ENCODE results near the gene DDX17. TPM values are rescaled to one million over a fixed set of nuclear protein-coding genes. Genes with fewer than 3 reads are reported as not detected.

The DDX17 gene
- total and polyA plus RNA-seq, 2 experiments from 2014 or later, result 60.4 to 682 TPM

- TF ChIP-seq CTCF (IDR thresholded peaks at IDR 0.05; ENCODE audit: low read depth, low read length), result no peak
- Histone ChIP-seq H3K9me3 (ENCODE audit: low read depth) (no peaks in the 10 kb centered on the region), H3K4me3 (no peak overlapping the region), H3K4me1 (ENCODE audit: low read depth) (no peaks in the 10 kb centered on the region), H3K27ac (no peak overlapping the region), H3K27me3 (no peaks in the 10 kb centered on the region), H3K36me3 (no peaks in the 10 kb centered on the region)
- no peak for DNase-seq (ENCODE audit: low read depth in 1 of 2, low spot score in 1 of 2)
Measured at GRCh38 chr22:38524429-38524828, 18.3 kb upstream of the DDX17 start.

GRCh38 chr22:38523479-38523878 is 17.4 kb upstream of the DDX17 start:
- Histone ChIP-seq H3K4me3 (no peak overlapping the region), H3K27me3 (no peaks in the 10 kb centered on the region), H3K36me3 (no peaks in the 10 kb centered on the region), H3K9me3 (ENCODE audit: low read depth) (no peaks in the 10 kb centered on the region), H3K4me1 (ENCODE audit: low read depth) (no peaks in the 10 kb centered on the region), H3K27ac (no peak overlapping the region)
- TF ChIP-seq CTCF (IDR thresholded peaks at IDR 0.05; ENCODE audit: low read depth, low read length), result no peak
- DNase-seq (ENCODE audit: low read depth in 1 of 2, low spot score in 1 of 2), result no peak

GRCh38 chr22:38523029-38523428 is 16.9 kb upstream of the DDX17 start:
- Histone ChIP-seq H3K9me3 (ENCODE audit: low read depth) (no peaks in the 10 kb centered on the region), H3K36me3 (no peaks in the 10 kb centered on the region), H3K4me3 (no peak overlapping the region), H3K27ac (no peak overlapping the region), H3K27me3 (no peaks in the 10 kb centered on the region), H3K4me1 (ENCODE audit: low read depth) (no peaks in the 10 kb centered on the region)
- TF ChIP-seq CTCF (IDR thresholded peaks at IDR 0.05; ENCODE audit: low read depth, low read length), result no peak
- no peak for DNase-seq (ENCODE audit: low read depth in 1 of 2, low spot score in 1 of 2)

- Histone ChIP-seq H3K4me1 (ENCODE audit: low read depth) (no peaks in the 10 kb centered on the region), H3K36me3 (no peaks in the 10 kb centered on the region), H3K27me3 (no peaks in the 10 kb centered on the region), H3K27ac (no peak overlapping the region), H3K9me3 (ENCODE audit: low read depth) (no peaks in the 10 kb centered on the region), H3K4me3 (no peak overlapping the region)
- no peak for TF ChIP-seq CTCF (IDR thresholded peaks at IDR 0.05; ENCODE audit: low read depth, low read length)
- DNase-seq (ENCODE audit: low read depth in 1 of 2, low spot score in 1 of 2), result no peak
Measured at GRCh38 chr22:38519453-38520250, 13.5 kb upstream of the DDX17 start.

DNA sequence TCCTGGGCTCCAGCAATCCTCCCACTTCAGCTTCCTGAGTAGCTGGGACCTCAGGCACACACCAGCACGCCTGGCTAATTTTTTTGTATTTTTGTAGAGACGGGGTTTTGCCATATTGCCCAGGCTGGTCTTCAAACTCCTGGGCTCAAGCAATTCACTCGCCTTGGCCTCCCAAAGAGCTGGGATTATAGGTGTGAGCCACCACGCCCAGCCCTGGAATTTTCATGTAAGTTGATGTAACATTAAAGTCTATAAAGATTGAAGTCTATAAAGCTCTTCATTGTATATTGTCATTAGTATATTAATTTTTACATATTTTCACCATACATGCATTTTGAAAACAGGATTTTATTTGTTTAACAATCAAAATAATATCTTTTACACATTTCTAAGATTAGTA is 12.5 kb upstream of the DDX17 start:
- Histone ChIP-seq H3K27ac (no peak overlapping the region), H3K9me3 (ENCODE audit: low read depth) (no peaks in the 10 kb centered on the region), H3K27me3 (no peaks in the 10 kb centered on the region), H3K36me3 (no peaks in the 10 kb centered on the region), H3K4me3 (no peak overlapping the region), H3K4me1 (ENCODE audit: low read depth) (no peaks in the 10 kb centered on the region)
- DNase-seq (ENCODE audit: low read depth in 1 of 2, low spot score in 1 of 2), result no peak
- no peak for TF ChIP-seq CTCF (IDR thresholded peaks at IDR 0.05; ENCODE audit: low read depth, low read length)
